Measurements from ENCODE around the gene ATG4A. TPM values are rescaled to one million over a fixed set of nuclear protein-coding genes. Genes with fewer than 3 reads are reported as not detected.

The ATG4A gene
- total RNA-seq, 1 experiment from 2014 or later = 6.4 TPM

DNA sequence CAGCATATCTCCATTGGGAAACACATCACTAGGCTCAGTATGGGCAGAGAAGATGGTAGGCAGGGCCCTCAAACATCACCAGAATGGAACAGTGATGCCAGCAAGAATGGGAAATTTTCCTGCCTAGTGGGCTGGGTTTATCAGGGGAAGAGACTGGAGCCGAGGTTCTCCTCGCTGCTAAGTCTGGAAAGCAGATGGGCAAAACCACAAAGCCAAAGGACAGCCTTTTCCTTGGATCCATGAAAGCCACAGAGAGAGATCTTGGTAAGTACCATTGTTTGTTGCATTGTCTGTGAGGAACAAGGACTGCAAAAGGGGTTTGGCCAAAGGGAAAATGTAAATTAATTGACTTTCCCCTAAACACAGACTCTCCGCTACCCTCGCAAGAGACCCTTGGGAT is 80.1 kb downstream of the ATG4A start:
- Histone ChIP-seq H3K4me2 (ENCODE audit: insufficient read depth, insufficient read length, low read length) (no peak overlapping the region), H3K4ac (ENCODE audit: low read depth, low read length) (no peak overlapping the region), H4K5ac (ENCODE audit: insufficient read length, low read depth, low read length) (no peak overlapping the region), H4K20me1 (ENCODE audit: control insufficient read depth, insufficient read depth, insufficient read length) (no peaks in the 10 kb centered on the region), H2AK5ac (ENCODE audit: insufficient read length, low read length) (no peak overlapping the region), H2BK20ac (ENCODE audit: low read depth, low read length, poor library complexity, severe bottlenecking) (no peak overlapping the region), H3K23ac (ENCODE audit: insufficient read length, low read depth, low read length) (no peak overlapping the region), H2AFZ (ENCODE audit: low read length) (no peak overlapping the region), H3K4me1 (ENCODE audit: insufficient read depth, low read length) (no peaks in the 10 kb centered on the region), H3K18ac (ENCODE audit: insufficient read length, low read depth, low read length) (no peak overlapping the region), H3K23me2 (ENCODE audit: insufficient read length, low read depth, low read length, poor library complexity, severe bottlenecking) (no peaks in the 10 kb centered on the region), H2BK120ac (ENCODE audit: low read depth, low read length, poor library complexity, severe bottlenecking) (no peak overlapping the region), H2BK15ac (ENCODE audit: low read depth, low read length) (no peak overlapping the region; the same call in 1 of the 2 replicates), H4K8ac (replicated peaks; ENCODE audit: insufficient read length, low read depth, low read length) (no peak overlapping the region), H3K27me3 (ENCODE audit: insufficient read depth, low read length) (no peaks in the 10 kb centered on the region), H3K9me3 (ENCODE audit: control insufficient read depth, low read depth, low read length) (no peaks in the 10 kb centered on the region), H3T11ph (ENCODE audit: low read length) (no peak overlapping the region), H4K91ac (ENCODE audit: insufficient read length, low read depth, low read length) (no peak overlapping the region), H3K79me1 (ENCODE audit: insufficient read depth, low read depth, low read length, poor library complexity, severe bottlenecking) (no peaks in the 10 kb centered on the region), H3K9ac (ENCODE audit: extremely low read depth, insufficient read length, low read length) (no peak overlapping the region), H3K56ac (ENCODE audit: insufficient read length, low read depth, low read length) (no peak overlapping the region), H2BK5ac (ENCODE audit: insufficient read length, low read length) (no peak overlapping the region), H2BK12ac (ENCODE audit: insufficient read length, low read depth, low read length) (no peak overlapping the region), H3K14ac (ENCODE audit: insufficient read depth, low read length) (no peak overlapping the region), H3K27ac (ENCODE audit: insufficient read length, low read depth, low read length) (no peak overlapping the region), H3K79me2 (ENCODE audit: insufficient read depth, low read length) (no peaks in the 10 kb centered on the region)
- no peak for DNase-seq
- Mint-ChIP-seq H3K27ac (no peak overlapping the region), H3K4me3 (no peak overlapping the region), H3K36me3 (ENCODE audit: insufficient read depth in 1 of 3, low read depth in 3 of 3) (peaks cover 14 to 23% (median 23%) of the 10 kb centered on the region in 3 experiments), H3K9me3 (no peaks in the 10 kb centered on the region), H3K4me1 (peaks cover 18 to 26% of the 10 kb centered on the region in 2 experiments), H3K27me3 (ENCODE audit: low read depth) (peaks cover 3% of the 10 kb centered on the region)
- TF ChIP-seq, protein P1, sequence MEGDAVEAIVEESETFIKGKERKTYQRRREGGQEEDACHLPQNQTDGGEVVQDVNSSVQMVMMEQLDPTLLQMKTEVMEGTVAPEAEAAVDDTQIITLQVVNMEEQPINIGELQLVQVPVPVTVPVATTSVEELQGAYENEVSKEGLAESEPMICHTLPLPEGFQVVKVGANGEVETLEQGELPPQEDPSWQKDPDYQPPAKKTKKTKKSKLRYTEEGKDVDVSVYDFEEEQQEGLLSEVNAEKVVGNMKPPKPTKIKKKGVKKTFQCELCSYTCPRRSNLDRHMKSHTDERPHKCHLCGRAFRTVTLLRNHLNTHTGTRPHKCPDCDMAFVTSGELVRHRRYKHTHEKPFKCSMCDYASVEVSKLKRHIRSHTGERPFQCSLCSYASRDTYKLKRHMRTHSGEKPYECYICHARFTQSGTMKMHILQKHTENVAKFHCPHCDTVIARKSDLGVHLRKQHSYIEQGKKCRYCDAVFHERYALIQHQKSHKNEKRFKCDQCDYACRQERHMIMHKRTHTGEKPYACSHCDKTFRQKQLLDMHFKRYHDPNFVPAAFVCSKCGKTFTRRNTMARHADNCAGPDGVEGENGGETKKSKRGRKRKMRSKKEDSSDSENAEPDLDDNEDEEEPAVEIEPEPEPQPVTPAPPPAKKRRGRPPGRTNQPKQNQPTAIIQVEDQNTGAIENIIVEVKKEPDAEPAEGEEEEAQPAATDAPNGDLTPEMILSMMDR (conservative IDR thresholded peaks at IDR 0.05) = no peak
- no CpG with 5 or more reads among the region's 4 CpGs for whole genome bisulfite sequencing (ENCODE audit: extremely low coverage, insufficient read length, low lambda C conversion rate)

All from H9 (cell line).